ENCODE results near the gene PTGES2.
A peak's percentile ranks its signal among the peaks of the same experiment; 100 is the strongest.

GRCh38 chr9:128098297-128099230 is 29.0 kb downstream of the PTGES2 start:
- TF ChIP-seq CTCF (IDR thresholded peaks at IDR 0.05) (no peak), POLR2AphosphoS5 (IDR thresholded peaks at IDR 0.05) (peak; percentile 96 to 100 (median 98)), POLR2A (IDR thresholded peaks at IDR 0.05) (peak in 2 of 4 donors; percentile 98 to 99), EP300 (IDR thresholded peaks at IDR 0.05) (peak; percentile 96)
